Stromal cell of bone marrow (primary cell): ENCODE data around the gene PSMB4.
"Not testable (repeated sequence)": the region's sequence is repeated elsewhere in the genome, so short reads cannot be mapped to it uniquely, and the experiment has no call there.

Experiments used
- DNase-seq: peaks from one replicate; pipeline ENCODE4 v3.0.0-alpha.2; 2012; ENCODE audit warnings: low read depth

PSMB4 gene

DNA sequence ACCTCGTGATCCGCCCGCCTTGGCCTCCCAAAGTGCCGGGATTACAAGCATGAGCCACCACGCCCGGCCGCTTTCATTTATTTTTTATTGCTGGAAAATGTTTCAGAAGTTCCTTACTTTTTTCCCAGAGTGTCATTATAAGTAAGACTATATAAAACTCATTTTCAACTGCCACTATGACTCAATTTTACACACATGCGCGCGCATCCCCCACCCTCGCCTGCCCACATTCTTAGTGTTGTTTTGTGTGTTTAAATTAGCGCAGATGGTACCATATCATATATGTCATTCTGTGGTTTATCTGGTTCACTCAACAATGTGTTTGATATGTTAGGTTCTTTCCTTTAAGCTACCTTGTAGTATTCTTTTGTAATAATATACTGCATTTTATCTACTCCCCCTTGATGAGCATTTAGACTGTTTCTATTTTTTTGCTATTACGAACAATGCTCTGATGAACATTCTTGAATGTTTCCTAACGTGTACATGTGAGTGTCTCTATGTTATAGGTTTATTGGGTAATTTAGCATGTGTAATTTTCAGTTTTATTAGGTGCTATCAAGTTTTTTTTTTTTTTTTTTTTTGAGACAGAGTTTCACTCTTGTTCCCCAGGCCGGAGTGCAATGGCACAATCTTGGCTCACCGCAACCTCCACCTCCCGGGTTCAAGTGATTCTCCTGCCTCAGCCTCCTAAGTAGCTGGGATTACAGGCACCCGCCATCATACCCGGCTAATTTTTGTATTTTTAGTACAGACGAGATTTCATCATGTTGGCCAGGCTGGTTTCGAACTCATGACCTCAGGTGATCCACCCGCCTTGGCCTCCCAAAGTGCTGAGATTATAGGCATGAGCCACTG, 8.9 kb upstream of the PSMB4 start:
- DNase-seq: not testable (repeated sequence)

GRCh38 chr1:151391079-151391563, 8.3 kb upstream of the PSMB4 start:
- DNase-seq: no peak

GRCh38 chr1:151393583-151393982, 5.8 kb upstream of the PSMB4 start:
- DNase-seq: no peak

DNA sequence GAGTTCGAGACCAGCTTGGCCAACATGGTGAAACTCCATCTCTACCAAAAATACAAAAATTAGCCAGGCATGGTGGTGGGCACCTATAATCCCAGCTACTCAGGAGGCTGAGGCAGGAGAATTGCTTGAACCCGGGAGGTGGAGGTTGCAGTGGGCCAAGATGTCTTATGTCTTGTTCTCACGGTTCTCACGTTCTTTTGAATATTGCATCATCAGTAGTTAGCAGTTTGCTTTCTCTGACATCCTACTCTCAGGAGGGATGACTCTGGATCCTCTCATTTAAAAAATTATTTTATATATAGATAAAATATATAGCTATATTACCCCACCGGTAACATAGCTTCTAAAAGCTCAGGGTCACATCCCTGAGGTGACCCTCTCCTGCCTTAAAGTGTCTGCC, 3.1 kb upstream of the PSMB4 start:
- not testable (repeated sequence) for DNase-seq

DNA sequence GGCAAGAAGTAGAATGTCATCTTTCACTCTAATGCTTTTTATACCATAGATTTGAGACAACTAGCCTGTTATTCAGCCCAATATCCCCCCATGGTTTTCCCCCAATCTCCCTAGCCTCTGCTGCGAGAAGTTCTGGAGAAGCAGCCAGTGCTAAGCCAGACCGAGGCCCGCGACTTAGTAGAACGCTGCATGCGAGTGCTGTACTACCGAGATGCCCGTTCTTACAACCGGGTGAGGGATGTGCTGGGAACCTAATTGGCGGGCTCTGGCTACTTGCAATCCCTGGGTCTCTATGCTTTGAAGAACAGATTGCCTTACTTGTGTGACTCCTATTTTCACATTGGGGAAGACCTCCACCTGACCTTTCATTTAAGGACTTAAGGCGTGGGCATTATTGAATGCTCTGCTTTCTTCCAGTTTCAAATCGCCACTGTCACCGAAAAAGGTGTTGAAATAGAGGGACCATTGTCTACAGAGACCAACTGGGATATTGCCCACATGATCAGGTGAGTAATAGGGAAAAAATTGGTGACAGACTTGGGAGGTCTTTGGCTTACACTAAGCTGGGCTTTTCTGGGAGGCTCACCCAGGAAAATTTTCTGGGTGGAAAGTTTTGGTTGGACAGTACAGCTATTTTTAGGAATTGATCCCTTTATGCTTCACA, 1.9 kb downstream of the PSMB4 start:
- DNase-seq: no peak

DNA sequence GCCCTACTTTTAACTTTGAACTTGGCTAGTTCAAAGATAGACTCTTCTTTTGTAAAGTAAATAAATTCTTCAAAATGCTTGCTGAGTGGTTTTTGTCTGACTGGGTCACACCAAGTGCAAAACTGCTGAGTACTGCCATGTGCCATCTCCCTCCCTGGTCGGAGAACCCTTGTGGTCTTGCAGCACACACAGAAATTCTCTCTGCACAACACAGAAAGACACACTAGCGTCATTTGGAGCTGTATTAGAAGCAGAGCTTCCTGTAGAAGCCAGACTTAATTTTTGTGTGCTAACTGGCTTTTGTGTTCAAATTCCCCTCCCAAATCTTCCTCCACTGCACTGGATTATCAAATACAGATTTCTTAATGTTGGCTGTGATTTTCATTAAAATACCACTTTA, 2.5 kb downstream of the PSMB4 start:
- DNase-seq: no peak

- no peak for DNase-seq
Observed at GRCh38 chr1:151402764-151403163, 3.4 kb downstream of the PSMB4 start.

DNA sequence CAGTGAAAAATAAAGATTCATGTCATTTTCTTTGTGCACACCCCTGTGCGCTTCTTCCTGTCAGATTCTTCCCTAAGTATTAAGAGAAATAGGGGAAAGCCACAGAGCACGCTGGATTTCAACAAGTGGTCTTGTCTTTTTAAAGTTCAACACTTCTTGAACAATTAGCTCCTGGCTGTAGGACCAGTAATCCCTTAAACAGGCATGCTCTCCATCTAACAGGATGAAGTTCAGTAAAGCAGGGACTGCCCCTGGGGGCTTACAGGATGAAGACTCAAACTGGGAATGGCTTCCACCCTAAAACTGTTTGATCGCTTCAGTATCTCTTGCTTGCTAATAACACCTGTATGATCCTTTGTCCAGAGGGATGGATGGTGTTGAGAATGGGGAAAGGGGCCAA, 4.2 kb downstream of the PSMB4 start:
- no peak for DNase-seq

DNA sequence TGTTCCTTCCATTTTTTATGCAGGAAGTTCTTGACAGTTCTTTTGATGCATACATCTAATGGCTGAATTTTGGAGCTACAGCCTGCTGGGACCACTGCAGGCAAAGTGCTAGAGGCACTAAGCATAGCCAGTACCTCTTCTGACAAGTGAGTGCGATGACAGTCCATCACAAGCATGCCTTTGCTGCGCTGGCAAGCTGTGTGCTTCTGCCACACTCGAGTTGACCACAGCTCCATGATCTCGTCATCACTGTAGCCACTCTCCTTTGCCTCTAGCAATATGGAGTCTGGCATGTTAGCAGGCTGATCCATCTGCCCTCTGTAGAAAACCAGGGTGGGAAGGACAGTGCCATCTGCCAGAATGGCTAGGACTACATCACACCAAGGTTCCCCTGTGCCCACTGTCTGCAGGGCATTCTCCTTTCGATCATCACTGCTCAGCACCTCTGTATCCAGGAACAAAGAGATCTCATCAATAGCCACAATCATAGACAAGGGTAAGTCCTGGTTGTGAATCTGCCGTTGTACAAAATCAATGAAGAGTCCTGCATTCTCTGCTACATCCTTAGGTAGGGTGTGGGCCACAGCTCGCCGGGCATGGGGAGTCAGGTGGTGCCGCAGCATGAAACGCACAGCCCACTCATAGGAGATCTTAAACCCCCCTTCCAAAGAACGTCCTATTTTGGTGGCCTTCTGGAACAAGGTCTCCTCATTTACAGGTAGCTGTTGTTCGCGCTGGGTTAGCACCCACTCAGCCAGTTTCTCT, 6.0 kb downstream of the PSMB4 start:
- no peak for DNase-seq

DNA sequence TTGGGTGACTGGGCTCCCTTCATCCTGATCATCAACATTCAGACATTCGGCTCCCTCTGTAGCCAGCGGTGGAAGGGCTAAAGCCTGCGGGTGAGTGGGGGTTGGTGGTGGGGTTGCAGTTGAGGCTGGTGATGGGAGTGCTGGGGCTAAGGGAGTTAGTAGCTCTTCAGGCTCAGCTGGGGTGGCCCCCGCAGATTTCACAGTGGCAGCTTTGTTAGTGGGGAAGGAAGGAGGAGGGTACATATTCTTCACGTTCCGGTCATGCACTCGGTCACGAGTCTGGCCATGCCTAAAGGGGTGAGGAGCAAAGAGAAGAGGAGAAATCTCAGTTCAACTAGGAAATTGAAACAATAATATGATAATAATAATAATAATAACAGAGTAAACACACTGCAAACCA, 6.8 kb downstream of the PSMB4 start:
- DNase-seq: no peak

DNA sequence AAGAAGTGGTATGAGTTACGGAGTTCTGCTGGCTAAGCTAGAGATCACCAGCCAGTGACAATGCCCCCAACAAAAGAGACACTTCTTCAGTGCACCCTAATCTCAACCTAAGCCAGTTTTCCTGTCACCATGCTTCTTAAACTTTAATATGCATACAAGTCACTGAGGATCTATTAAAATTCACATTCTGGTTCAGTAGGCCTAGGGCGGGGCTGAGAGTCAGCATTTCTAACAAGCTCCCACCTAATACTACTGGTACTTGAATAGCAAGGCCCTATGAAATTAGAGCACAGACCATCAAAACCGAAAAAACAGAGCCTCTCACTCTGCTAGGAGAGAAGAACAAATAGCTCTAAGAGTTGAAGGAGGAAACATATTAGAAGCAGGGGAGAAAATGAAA, 7.9 kb downstream of the PSMB4 start:
- DNase-seq: no peak

GRCh38 chr1:151408891-151409290, 9.5 kb downstream of the PSMB4 start:
- DNase-seq: no peak

GRCh38 chr1:151411884-151412283, 12.5 kb downstream of the PSMB4 start:
- DNase-seq: no peak

DNA sequence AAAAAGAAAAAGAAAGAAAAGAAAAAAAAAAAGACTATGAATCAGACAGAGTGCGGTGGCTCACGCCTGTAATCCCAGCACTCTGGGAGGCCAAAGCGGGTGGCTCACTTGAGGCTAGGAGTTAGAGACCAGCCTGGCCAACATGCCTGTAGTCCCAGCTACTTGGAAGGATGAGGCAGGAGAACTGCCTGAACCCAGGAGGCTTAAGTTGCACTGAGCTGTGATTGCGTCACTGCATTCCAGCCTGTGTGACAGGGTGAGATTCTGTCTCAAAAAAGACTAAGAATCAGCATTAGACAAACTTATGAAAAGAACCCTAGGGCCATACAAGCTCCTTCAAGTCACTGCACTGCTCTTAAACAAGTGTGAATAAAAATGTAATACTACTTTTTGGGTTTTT, 16.9 kb downstream of the PSMB4 start:
- DNase-seq: peak; percentile 28

- no peak for DNase-seq
Observed at GRCh38 chr1:151418081-151418480, 18.7 kb downstream of the PSMB4 start.

DNA sequence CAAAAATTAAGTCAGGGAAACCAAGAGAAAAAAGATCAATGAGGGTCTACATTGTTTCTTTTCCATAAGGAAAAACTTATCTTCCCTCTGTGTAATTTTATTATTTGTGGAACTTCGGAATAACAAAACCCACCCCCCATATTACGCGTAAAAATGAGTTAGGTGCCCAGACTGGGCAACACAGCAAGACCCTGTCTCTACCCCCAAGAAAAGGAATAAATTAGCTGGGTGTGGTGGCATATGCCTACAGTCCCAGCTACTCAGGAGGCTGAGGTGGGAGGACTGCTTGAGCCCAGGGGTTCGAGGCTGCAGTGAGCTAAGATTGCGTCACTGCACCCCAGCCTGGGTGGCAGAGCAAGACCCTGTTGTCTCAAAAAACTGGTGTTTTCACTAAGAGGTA, 20.4 kb downstream of the PSMB4 start:
- DNase-seq: no peak

DNA sequence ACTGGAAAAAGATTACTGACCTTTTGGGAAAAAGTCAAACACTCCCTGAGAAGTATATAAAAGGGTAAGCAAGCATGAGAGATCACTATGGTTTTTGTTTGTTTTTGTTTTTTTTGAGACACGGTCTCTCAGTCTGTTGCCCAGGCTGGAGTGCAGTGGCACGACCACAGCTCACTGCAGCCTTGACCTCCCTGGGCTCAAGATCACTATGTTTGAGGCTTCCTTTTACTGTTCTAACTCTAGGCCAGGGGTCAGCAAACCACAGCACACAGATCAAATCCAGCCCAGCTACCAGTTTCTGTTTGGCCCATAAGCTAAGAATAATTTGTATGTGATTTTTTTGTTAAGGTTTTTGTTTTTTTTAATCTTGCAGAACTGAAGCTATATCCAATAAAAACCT, 25.7 kb downstream of the PSMB4 start:
- no peak for DNase-seq

DNA sequence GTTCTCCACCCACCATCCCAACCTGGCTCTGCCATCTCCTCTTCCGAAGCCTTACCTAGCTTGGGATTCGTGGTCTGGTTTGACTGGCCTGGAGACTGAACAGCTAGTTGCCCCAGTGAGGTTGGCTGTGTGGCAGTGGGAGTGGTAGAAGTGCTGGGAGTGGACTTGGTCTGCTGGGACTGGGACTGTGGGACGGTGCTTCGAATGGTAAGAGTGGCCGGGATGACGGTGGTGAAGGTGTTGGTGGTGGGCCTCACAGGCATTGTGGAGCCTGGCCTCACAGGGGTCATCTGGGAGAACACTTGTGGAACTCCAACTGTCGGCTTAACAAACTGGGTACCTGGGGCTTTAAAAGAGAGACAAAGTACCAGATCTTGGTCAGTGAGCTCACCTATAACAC, 28.7 kb downstream of the PSMB4 start:
- DNase-seq: no peak

- not testable (repeated sequence) for DNase-seq
Observed at GRCh38 chr1:151433827-151434226, 34.5 kb downstream of the PSMB4 start.

GRCh38 chr1:151435174-151435573, 35.8 kb downstream of the PSMB4 start:
- DNase-seq: no peak

DNA sequence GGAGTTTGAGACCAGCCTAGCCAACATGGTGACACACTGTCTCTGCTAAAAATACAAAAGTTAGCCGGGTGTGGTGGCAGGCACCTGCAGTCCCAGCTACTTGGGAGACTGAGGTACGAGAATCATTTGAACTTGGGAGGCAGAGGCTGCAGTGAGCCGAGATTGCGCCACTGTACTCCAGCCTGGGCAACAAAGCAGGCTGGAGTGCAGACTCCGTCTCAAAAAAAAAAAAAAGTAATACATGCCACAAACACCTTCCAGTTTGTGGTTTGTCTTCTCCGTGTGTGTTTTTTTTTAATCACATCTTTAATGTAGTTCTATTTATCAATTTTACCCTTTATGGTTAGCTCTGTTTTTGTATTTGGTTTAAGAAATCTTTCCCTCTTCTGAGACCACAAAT, 37.6 kb downstream of the PSMB4 start:
- no peak for DNase-seq

DNA sequence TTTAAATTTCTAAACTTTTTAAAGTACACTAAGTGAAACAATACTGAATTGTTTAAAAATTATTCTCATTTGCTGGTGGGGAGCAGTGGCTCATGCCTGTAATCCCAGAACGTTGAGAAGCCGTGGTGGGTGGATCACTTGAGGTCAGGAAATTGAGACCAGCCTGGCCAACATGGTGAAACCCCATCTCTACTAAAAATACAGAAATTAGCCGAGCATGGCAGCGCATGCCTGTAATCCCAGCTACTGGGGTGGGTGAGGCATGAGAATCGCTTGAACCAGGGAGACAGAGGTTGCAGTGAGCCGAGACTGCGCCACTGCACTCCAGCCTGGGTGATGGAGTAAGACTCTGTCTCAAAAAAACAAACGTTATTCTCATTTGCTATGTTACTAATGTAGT, 38.0 kb downstream of the PSMB4 start:
- DNase-seq: not testable (repeated sequence)
